ENCODE data around the gene HOXB3.

DNA sequence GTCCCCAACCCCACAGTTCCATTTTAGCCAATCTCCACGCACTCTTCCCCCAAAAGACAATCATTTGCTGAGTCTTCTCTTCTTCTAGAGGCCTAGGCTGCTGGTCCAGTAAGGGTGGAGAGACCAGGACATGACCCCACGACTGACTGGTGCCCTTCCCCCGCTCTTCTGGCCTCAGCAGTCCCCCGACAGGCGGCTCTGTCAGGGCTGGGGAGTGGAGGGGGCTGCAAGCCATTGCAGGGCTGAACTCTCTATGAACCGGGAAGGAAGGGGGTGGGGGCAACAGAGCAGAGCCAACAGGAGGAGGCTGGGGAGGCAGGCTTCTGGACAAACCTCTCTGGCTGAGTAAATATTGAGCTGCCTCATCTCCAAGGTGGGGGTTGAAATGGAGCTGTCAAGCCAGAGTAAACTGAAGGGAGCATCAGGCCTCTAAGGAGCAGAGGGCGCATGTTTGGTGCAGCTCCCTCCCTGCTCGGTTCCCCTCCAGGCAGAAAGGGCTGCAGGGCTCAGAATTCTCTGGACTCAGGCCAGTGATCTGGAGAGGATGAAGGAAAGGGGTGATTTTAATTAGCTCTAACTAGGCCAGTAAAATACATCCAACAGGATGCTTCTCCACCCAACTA lies 67.9 kb downstream of the HOXB3 start:
- peak; percentile 50 for TF ChIP-seq POLR2AphosphoS5 (IDR thresholded peaks at IDR 0.05)
- TF ChIP-seq, protein P1, sequence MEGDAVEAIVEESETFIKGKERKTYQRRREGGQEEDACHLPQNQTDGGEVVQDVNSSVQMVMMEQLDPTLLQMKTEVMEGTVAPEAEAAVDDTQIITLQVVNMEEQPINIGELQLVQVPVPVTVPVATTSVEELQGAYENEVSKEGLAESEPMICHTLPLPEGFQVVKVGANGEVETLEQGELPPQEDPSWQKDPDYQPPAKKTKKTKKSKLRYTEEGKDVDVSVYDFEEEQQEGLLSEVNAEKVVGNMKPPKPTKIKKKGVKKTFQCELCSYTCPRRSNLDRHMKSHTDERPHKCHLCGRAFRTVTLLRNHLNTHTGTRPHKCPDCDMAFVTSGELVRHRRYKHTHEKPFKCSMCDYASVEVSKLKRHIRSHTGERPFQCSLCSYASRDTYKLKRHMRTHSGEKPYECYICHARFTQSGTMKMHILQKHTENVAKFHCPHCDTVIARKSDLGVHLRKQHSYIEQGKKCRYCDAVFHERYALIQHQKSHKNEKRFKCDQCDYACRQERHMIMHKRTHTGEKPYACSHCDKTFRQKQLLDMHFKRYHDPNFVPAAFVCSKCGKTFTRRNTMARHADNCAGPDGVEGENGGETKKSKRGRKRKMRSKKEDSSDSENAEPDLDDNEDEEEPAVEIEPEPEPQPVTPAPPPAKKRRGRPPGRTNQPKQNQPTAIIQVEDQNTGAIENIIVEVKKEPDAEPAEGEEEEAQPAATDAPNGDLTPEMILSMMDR (IDR thresholded peaks at IDR 0.05): no peak

Data from prostate gland (tissue), 2 donors.